Activated CD4-positive, alpha-beta T cell treated with anti-CD3 and anti-CD28 coated beads, Interleukin-2, amount 10 ng/mL, durations not matched to agents 7 days and 5 days (primary cell): ENCODE results near the gene XCL1. TPM values are rescaled to one million over a fixed set of nuclear protein-coding genes. Genes with fewer than 3 reads are reported as not detected.

Experiments used
- CTCF ChIA-PET: fragments of 350-600 bp; sonication (Branson Sonifier 250); formaldehyde crosslinking; loops from one replicate; lab custom pipeline; 2021; ENCODE audit warnings: antibody characterized with exemption; lab: Charles Lee
- POLR2A ChIA-PET: fragments of 350-600 bp; sonication (Branson Sonifier 250); formaldehyde crosslinking; loops from one replicate; lab custom pipeline; 2021; ENCODE audit warnings: antibody characterized with exemption; lab: Charles Lee
- DNase-seq: peaks from one replicate; pipeline ENCODE4 v3.0.0-alpha.2; 2020
- H3K27ac Mint-ChIP-seq: one replicate; pipeline ENCODE4 v1.8.0; 2021; ENCODE audit warnings: mild to moderate bottlenecking, moderate library complexity, mixed read lengths
- H3K27me3 Mint-ChIP-seq: one replicate; pipeline ENCODE4 v1.8.0; 2021; ENCODE audit warnings: mixed read lengths
- H3K36me3 Mint-ChIP-seq: one replicate; pipeline ENCODE4 v1.8.0; 2021; ENCODE audit warnings: low read depth, mixed read lengths
- H3K4me1 Mint-ChIP-seq: one replicate; pipeline ENCODE4 v1.8.0; 2021; ENCODE audit warnings: mixed read lengths
- H3K4me3 Mint-ChIP-seq: one replicate; pipeline ENCODE4 v1.8.0; 2021; ENCODE audit warnings: mild to moderate bottlenecking, moderate library complexity, mixed read lengths
- H3K9me3 Mint-ChIP-seq: one replicate; pipeline ENCODE4 v1.8.0; 2021; ENCODE audit warnings: mixed read lengths
- total RNA-seq, 2 experiments: library from RNA; stranded (reverse); gene quantifications; one replicate each; pipeline ENCODE4 v1.2.3, GENCODE V29; 2021

XCL1 gene
- total RNA-seq, 2 experiments from 2014 or later, result 0.15 TPM; not detected in 1

GRCh38 chr1:168553680-168554553 is 22.5 kb upstream of the XCL1 start:
- no peak overlapping the region for H3K4me3 Mint-ChIP-seq
- H3K27ac Mint-ChIP-seq, result no peak overlapping the region
- H3K4me1 Mint-ChIP-seq, result peaks cover 37% of the 10 kb centered on the region
- H3K27me3 Mint-ChIP-seq, result peaks cover 3% of the 10 kb centered on the region
- peaks cover 11% of the 10 kb centered on the region for H3K9me3 Mint-ChIP-seq
- DNase-seq, result no peak
- H3K36me3 Mint-ChIP-seq, result peaks cover 12% of the 10 kb centered on the region
- ChIA-PET POLR2A (interaction anchor here (0.8 kb wide), 1 partner anchor 24 kb away, joined by 3 read pairs; no protein-coding TSS in a partner anchor), CTCF (interaction anchor here (0.6 to 1.4 kb wide), 4 partner anchors 11 to 806 kb away, joined by 3 to 4 read pairs (median 3); no protein-coding TSS in a partner anchor)

GRCh38 chr1:168554603-168555483 is 21.6 kb upstream of the XCL1 start:
- POLR2A ChIA-PET, result interaction anchor here (0.6 to 0.8 kb wide), 2 partner anchors 14 to 23 kb away, joined by 3 read pairs; no protein-coding TSS in a partner anchor
- no peak overlapping the region for H3K27ac Mint-ChIP-seq
- H3K36me3 Mint-ChIP-seq, result peaks cover 10% of the 10 kb centered on the region
- peaks cover 11% of the 10 kb centered on the region for H3K9me3 Mint-ChIP-seq
- H3K4me3 Mint-ChIP-seq, result no peak overlapping the region
- no peak for DNase-seq
- peaks cover 39% of the 10 kb centered on the region for H3K4me1 Mint-ChIP-seq
- CTCF ChIA-PET, result interaction anchor here (1.1 kb wide), 1 partner anchor 105 kb away, joined by 3 read pairs; no protein-coding TSS in a partner anchor
- peaks cover 3% of the 10 kb centered on the region for H3K27me3 Mint-ChIP-seq

GRCh38 chr1:168555508-168556046 is 20.8 kb upstream of the XCL1 start:
- no peak overlapping the region for H3K4me3 Mint-ChIP-seq
- no peak for DNase-seq
- peaks cover 39% of the 10 kb centered on the region for H3K4me1 Mint-ChIP-seq
- H3K9me3 Mint-ChIP-seq, result peaks cover 13% of the 10 kb centered on the region
- ChIA-PET CTCF (interaction anchor here (0.5 kb wide), 1 partner anchor 1422 kb away, joined by 3 read pairs; no protein-coding TSS in a partner anchor), POLR2A (no interaction called here)
- H3K36me3 Mint-ChIP-seq, result peaks cover 10% of the 10 kb centered on the region
- H3K27ac Mint-ChIP-seq, result peak overlapping the region; percentile 21
- H3K27me3 Mint-ChIP-seq, result peaks cover 3% of the 10 kb centered on the region

GRCh38 chr1:168556647-168557046 is 19.8 kb upstream of the XCL1 start:
- Mint-ChIP-seq H3K27me3 (peaks cover 5% of the 10 kb centered on the region), H3K4me3 (no peak overlapping the region), H3K9me3 (peaks cover 12% of the 10 kb centered on the region), H3K27ac (no peak overlapping the region), H3K4me1 (peaks cover 39% of the 10 kb centered on the region), H3K36me3 (peaks cover 8% of the 10 kb centered on the region)
- no peak for DNase-seq
- ChIA-PET POLR2A (interaction anchor here (0.6 kb wide), 1 partner anchor 58 kb away, joined by 4 read pairs; no protein-coding TSS in a partner anchor), CTCF (interaction anchor here (1.3 kb wide), 1 partner anchor 88 kb away, joined by 4 read pairs; no protein-coding TSS in a partner anchor)

- ChIA-PET POLR2A (no interaction called here), CTCF (no interaction called here)
- Mint-ChIP-seq H3K9me3 (peaks cover 14% of the 10 kb centered on the region), H3K27ac (no peak overlapping the region), H3K4me3 (no peak overlapping the region), H3K27me3 (peaks cover 15% of the 10 kb centered on the region), H3K36me3 (peaks cover 5% of the 10 kb centered on the region), H3K4me1 (peaks cover 28% of the 10 kb centered on the region)
- DNase-seq, result no peak
These were observed 16.0 kb upstream of the XCL1 start for GRCh38 chr1:168560370-168560769.

- peaks cover 15% of the 10 kb centered on the region for H3K27me3 Mint-ChIP-seq
- no peak for DNase-seq
- ChIA-PET POLR2A (no interaction called here), CTCF (no interaction called here)
- no peak overlapping the region for H3K4me3 Mint-ChIP-seq
- peaks cover 8% of the 10 kb centered on the region for H3K9me3 Mint-ChIP-seq
- no peaks in the 10 kb centered on the region for H3K36me3 Mint-ChIP-seq
- H3K4me1 Mint-ChIP-seq, result peaks cover 13% of the 10 kb centered on the region
- no peak overlapping the region for H3K27ac Mint-ChIP-seq
These were observed 14.4 kb upstream of the XCL1 start for GRCh38 chr1:168561989-168562388.

GRCh38 chr1:168565825-168566224 is 10.6 kb upstream of the XCL1 start:
- Mint-ChIP-seq H3K4me3 (no peak overlapping the region), H3K27me3 (peaks cover 22% of the 10 kb centered on the region), H3K4me1 (no peaks in the 10 kb centered on the region), H3K27ac (no peak overlapping the region), H3K36me3 (no peaks in the 10 kb centered on the region), H3K9me3 (peaks cover 6% of the 10 kb centered on the region)
- DNase-seq, result no peak
- ChIA-PET POLR2A (no interaction called here), CTCF (interaction anchor here (1.0 to 3.1 kb wide), 5 partner anchors 13 to 138 kb away, joined by 3 to 8 read pairs (median 4); no protein-coding TSS in a partner anchor)

- Mint-ChIP-seq H3K36me3 (no peaks in the 10 kb centered on the region), H3K27me3 (peaks cover 22% of the 10 kb centered on the region), H3K27ac (no peak overlapping the region), H3K4me1 (peaks cover 1% of the 10 kb centered on the region), H3K9me3 (peaks cover 4% of the 10 kb centered on the region), H3K4me3 (no peak overlapping the region)
- DNase-seq, result no peak
- POLR2A ChIA-PET, result no interaction called here
- CTCF ChIA-PET, result interaction anchor here (3.1 kb wide), 1 partner anchor 127 kb away, joined by 8 read pairs; no protein-coding TSS in a partner anchor
These were observed 9.4 kb upstream of the XCL1 start for GRCh38 chr1:168567007-168567406.

- Mint-ChIP-seq H3K27ac (no peak overlapping the region), H3K9me3 (peaks cover 4% of the 10 kb centered on the region), H3K27me3 (peaks cover 20% of the 10 kb centered on the region), H3K4me3 (no peak overlapping the region), H3K4me1 (peaks cover 7% of the 10 kb centered on the region), H3K36me3 (no peaks in the 10 kb centered on the region)
- no peak for DNase-seq
- CTCF ChIA-PET, result interaction anchor here (3.1 kb wide), 1 partner anchor 128 kb away, joined by 8 read pairs; no protein-coding TSS in a partner anchor
- POLR2A ChIA-PET, result no interaction called here
These were observed 8.8 kb upstream of the XCL1 start for GRCh38 chr1:168567568-168567967.

GRCh38 chr1:168568346-168568745 is 8.1 kb upstream of the XCL1 start:
- no peak overlapping the region for H3K27ac Mint-ChIP-seq
- H3K36me3 Mint-ChIP-seq, result no peaks in the 10 kb centered on the region
- ChIA-PET CTCF (interaction anchor here (0.6 to 1.2 kb wide), 5 partner anchors 17 to 226 kb away, joined by 3 read pairs; no protein-coding TSS in a partner anchor), POLR2A (no interaction called here)
- DNase-seq, result no peak
- peaks cover 20% of the 10 kb centered on the region for H3K27me3 Mint-ChIP-seq
- H3K4me1 Mint-ChIP-seq, result peaks cover 12% of the 10 kb centered on the region
- H3K4me3 Mint-ChIP-seq, result no peak overlapping the region
- peaks cover 2% of the 10 kb centered on the region for H3K9me3 Mint-ChIP-seq

- DNase-seq, result no peak
- no peak overlapping the region for H3K4me3 Mint-ChIP-seq
- peaks cover 11% of the 10 kb centered on the region for H3K27me3 Mint-ChIP-seq
- ChIA-PET CTCF (interaction anchor here (1.4 kb wide), 1 partner anchor 228 kb away, joined by 4 read pairs; no protein-coding TSS in a partner anchor), POLR2A (no interaction called here)
- H3K4me1 Mint-ChIP-seq, result peaks cover 22% of the 10 kb centered on the region
- H3K27ac Mint-ChIP-seq, result no peak overlapping the region
- peaks cover 2% of the 10 kb centered on the region for H3K36me3 Mint-ChIP-seq
- peaks cover 2% of the 10 kb centered on the region for H3K9me3 Mint-ChIP-seq
These were observed 5.8 kb upstream of the XCL1 start for GRCh38 chr1:168570652-168571051.

- H3K27ac Mint-ChIP-seq, result no peak overlapping the region
- no peak for DNase-seq
- peaks cover 2% of the 10 kb centered on the region for H3K36me3 Mint-ChIP-seq
- POLR2A ChIA-PET, result no interaction called here
- no peak overlapping the region for H3K4me3 Mint-ChIP-seq
- CTCF ChIA-PET, result no interaction called here
- H3K27me3 Mint-ChIP-seq, result peaks cover 11% of the 10 kb centered on the region
- H3K4me1 Mint-ChIP-seq, result peaks cover 24% of the 10 kb centered on the region
- peaks cover 2% of the 10 kb centered on the region for H3K9me3 Mint-ChIP-seq
These were observed 3.8 kb upstream of the XCL1 start for GRCh38 chr1:168572633-168573032.
